HepG2 (cell line): ENCODE data around the gene TCAF1. TPM values are rescaled to one million over a fixed set of nuclear protein-coding genes. Genes with fewer than 3 reads are reported as not detected.

Experiments
- ARNT ChIP-seq: fragments of 450-650 bp; IDR thresholded peaks from 2 replicates; pipeline ENCODE4 v1.6.1; 2017
- CREB1 ChIP-seq, 2 experiments: fragments of 450-650 bp in 1 of 2; IDR thresholded peaks; 2 replicates each; pipeline ENCODE4 v1.6.1; 2016 to 2017; ENCODE audit warnings: control low read depth in 1 of 2, mild to moderate bottlenecking in 1 of 2, missing compliant biosample characterization in 1 of 2, missing genetic modification characterization in 1 of 2
- CREBL2 ChIP-seq: sonication (generic); formaldehyde crosslinking; IDR thresholded peaks from 2 replicates; pipeline ENCODE4 v1.8.1; 2023; ENCODE audit warnings: missing genetic modification reagents, mild to moderate bottlenecking, borderline replicate concordance
- DPF2 ChIP-seq: sonication (generic); formaldehyde crosslinking; IDR thresholded peaks from 2 replicates; pipeline ENCODE4 v1.4.0; 2020; ENCODE audit warnings: mild to moderate bottlenecking, low read depth, missing genetic modification reagents, borderline replicate concordance
- EED ChIP-seq: sonication (generic); formaldehyde crosslinking; IDR thresholded peaks from 2 replicates; pipeline ENCODE4 v1.5.0; 2020; ENCODE audit warnings: mild to moderate bottlenecking, missing genetic modification reagents
- MED13 ChIP-seq: sonication (generic); formaldehyde crosslinking; IDR thresholded peaks from 2 replicates; pipeline ENCODE4 v1.5.0; 2020; ENCODE audit warnings: missing genetic modification reagents
- PHF5A ChIP-seq: IDR thresholded peaks from one replicate; pipeline ENCODE4 v1.6.1; 2018; ENCODE audit warnings: low read depth, missing genetic modification reagents; ENCODE audit not compliant: unreplicated experiment
- RFX1 ChIP-seq: fragments of 450-650 bp; IDR thresholded peaks from 2 replicates; pipeline ENCODE4 v1.6.1; 2017
- SYNCRIP ChIP-seq: fragments of 200-400 bp; formaldehyde crosslinking; IDR thresholded peaks from 2 replicates; pipeline ENCODE4 v1.6.1; 2018; ENCODE audit warnings: mild to moderate bottlenecking, low read depth, low read length; ENCODE audit not compliant: insufficient read depth
- ZBTB7A ChIP-seq: sonication (generic); formaldehyde crosslinking; IDR thresholded peaks from 2 replicates; pipeline ENCODE4 v1.8.0; 2022; ENCODE audit warnings: mild to moderate bottlenecking, missing genetic modification reagents
- ZC3H13 ChIP-seq: sonication (generic); formaldehyde crosslinking; IDR thresholded peaks from 2 replicates; pipeline ENCODE4 v1.8.1; 2023; ENCODE audit warnings: mild to moderate bottlenecking, missing genetic modification reagents, moderate library complexity
- ZMYM4 ChIP-seq: sonication (generic); formaldehyde crosslinking; IDR thresholded peaks from 2 replicates; pipeline ENCODE4 v1.8.1; 2023; ENCODE audit warnings: mild to moderate bottlenecking, missing genetic modification reagents
- ZNF263 ChIP-seq: sonication (generic); formaldehyde crosslinking; IDR thresholded peaks from 2 replicates; pipeline ENCODE4 v1.4.0; 2020; ENCODE audit warnings: missing genetic modification reagents
- ZNF496 ChIP-seq: sonication (generic); formaldehyde crosslinking; IDR thresholded peaks from 2 replicates; pipeline ENCODE4 v1.8.1; 2023; ENCODE audit warnings: mild to moderate bottlenecking, moderate library complexity, missing genetic modification reagents; ENCODE audit not compliant: insufficient replicate concordance
- ZNF720 ChIP-seq: sonication (generic); formaldehyde crosslinking; IDR thresholded peaks from 2 replicates; pipeline ENCODE4 v1.4.0; 2020; ENCODE audit warnings: missing genetic modification reagents
- polyA plus RNA-seq, 8 experiments: library from polyadenylated mRNA; depleted of rRNA in 3 of 8; stranded (reverse) in 7 of 8; unstranded in 1 of 8; fragments of >200 nt; fragmentation: Illumina TruSeq in 4 of 8; extraction: Trizol in 4 of 8; gene quantifications; 2 replicates each; pipeline versions ENCODE4 v1.2.1 to v1.2.3, GENCODE V29; 2011 to 2016; ENCODE audit warnings: low read depth in 4 of 8, missing spikeins in 1 of 8, mixed read lengths in 1 of 8; ENCODE audit not compliant: insufficient read depth in 1 of 8
- total RNA-seq, 5 experiments: library from RNA; depleted of rRNA; stranded (reverse); fragments of >200 nt; fragmentation: Illumina TruSeq; extraction: Trizol; gene quantifications; 2 replicates each; pipeline ENCODE4 v1.2.3, GENCODE V29; 2016; ENCODE audit warnings: low read depth in 1 of 5
- TF ChIP-seq, protein P1 (sequence below): sonication (generic); formaldehyde crosslinking; IDR thresholded peaks from 2 replicates; pipeline ENCODE4 v1.8.0; 2022; ENCODE audit warnings: low read depth, missing genetic modification reagents

The TCAF1 gene
- total and polyA plus RNA-seq, 2 of the 13 experiments (the other 11 are each of a cell fraction or from before 2014, with no cell fraction given), result 36.2 to 101 TPM

DNA sequence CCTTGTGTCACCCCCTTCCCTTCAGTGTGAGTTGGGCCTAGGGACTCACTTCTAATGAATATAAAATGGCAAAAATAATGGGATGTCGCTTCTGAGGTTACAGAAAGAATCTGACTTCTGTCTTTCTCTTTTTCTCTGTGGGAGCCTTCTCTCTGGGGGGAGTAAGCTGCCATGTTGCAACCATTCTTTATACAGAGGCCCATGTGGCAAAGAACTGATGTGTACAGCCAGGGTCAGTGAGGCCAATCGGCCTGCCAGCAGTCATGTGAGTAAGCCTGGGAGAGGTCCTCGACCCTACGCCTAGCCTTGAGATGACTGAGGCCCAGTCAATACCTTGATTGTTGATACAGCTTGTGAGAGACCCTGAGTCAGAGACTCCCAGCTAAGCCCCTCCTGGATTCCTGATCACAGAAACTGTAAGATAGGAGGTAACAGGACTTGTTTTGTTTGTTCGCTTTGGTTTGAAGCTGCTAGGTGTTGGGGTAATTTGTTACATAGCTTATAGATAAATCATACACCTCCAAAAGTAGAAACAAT is 1.7 kb downstream of the TCAF1 start (continued):
- TF ChIP-seq, protein P1, sequence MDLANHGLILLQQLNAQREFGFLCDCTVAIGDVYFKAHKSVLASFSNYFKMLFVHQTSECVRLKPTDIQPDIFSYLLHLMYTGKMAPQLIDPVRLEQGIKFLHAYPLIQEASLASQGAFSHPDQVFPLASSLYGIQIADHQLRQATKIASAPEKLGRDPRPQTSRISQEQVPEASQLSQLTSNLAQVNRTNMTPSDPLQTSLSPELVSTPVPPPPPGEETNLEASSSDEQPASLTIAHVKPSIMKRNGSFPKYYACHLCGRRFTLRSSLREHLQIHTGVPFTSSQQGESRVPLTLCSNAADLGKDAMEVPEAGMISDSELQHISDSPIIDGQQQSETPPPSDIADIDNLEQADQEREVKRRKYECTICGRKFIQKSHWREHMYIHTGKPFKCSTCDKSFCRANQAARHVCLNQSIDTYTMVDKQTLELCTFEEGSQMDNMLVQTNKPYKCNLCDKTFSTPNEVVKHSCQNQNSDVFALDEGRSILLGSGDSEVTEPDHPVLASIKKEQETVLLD (CRISPR knock-in tag), result no peak
- TF ChIP-seq EED (CRISPR knock-in tag) (no peak), RFX1 (no peak), MED13 (CRISPR knock-in tag) (no peak), ZC3H13 (no peak), CREB1 (IDR thresholded peaks at IDR 0.05) (no peak), CREB1 (CRISPR knock-in tag; IDR thresholded peaks at IDR 0.05) (peak; percentile 68), DPF2 (no peak), PHF5A (CRISPR knock-in tag) (peak; percentile 73), SYNCRIP (no peak), ARNT (no peak), CREBL2 (CRISPR knock-in tag) (no peak), ZNF496 (CRISPR knock-in tag) (no peak), ZMYM4 (peak; percentile 86), ZNF720 (CRISPR knock-in tag) (no peak), ZBTB7A (CRISPR knock-in tag) (peak; percentile 88), ZNF263 (CRISPR knock-in tag) (no peak)
